NT2/D1 (cell line): ENCODE results near the gene PLEKHA5.

Source experiments
- YY1 ChIP-seq: IDR thresholded peaks from 2 replicates; pipeline ENCODE4 v1.6.1; 2011; ENCODE audit not compliant: insufficient read length, insufficient read depth
- ZNF274 ChIP-seq: IDR thresholded peaks from 2 replicates; pipeline ENCODE4 v1.6.1; 2011; ENCODE audit warnings: mild to moderate bottlenecking, low read depth, low read length

- TF ChIP-seq YY1, result no peak
- TF ChIP-seq ZNF274, result no peak
These were observed 69.8 kb downstream of the PLEKHA5 start for GRCh38 chr12:19199332-19199731.
